Measurements from ENCODE around the gene CHST15. TPM values are rescaled to one million over a fixed set of nuclear protein-coding genes. Genes with fewer than 3 reads are reported as not detected.

The CHST15 gene
- total and polyA plus RNA-seq, 2 of the 13 experiments (the other 11 are each of a cell fraction or from before 2014, with no cell fraction given), result 1.4 to 94.7 TPM

- TF ChIP-seq PHF21A (CRISPR knock-in tag; IDR thresholded peaks at IDR 0.05), result peak; percentile 97
- no peak; the same call in 1 of the 2 replicates for TF ChIP-seq CERS6 (CRISPR knock-in tag; IDR thresholded peaks at IDR 0.05)
- no peak for TF ChIP-seq TOPORS (CRISPR knock-in tag; IDR thresholded peaks at IDR 0.05)
- TF ChIP-seq ZNF276 (CRISPR knock-in tag; IDR thresholded peaks at IDR 0.05; ENCODE audit: low read depth), result peak; percentile 46; the same call in 1 of the 2 replicates
- TF ChIP-seq, protein P1, sequence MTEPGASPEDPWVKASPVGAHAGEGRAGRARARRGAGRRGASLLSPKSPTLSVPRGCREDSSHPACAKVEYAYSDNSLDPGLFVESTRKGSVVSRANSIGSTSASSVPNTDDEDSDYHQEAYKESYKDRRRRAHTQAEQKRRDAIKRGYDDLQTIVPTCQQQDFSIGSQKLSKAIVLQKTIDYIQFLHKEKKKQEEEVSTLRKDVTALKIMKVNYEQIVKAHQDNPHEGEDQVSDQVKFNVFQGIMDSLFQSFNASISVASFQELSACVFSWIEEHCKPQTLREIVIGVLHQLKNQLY (CRISPR knock-in tag; IDR thresholded peaks at IDR 0.05), result peak; percentile 91
- TF ChIP-seq HOXA7 (CRISPR knock-in tag; IDR thresholded peaks at IDR 0.05), result no peak
- no peak for TF ChIP-seq CBX5 (CRISPR knock-in tag; IDR thresholded peaks at IDR 0.05; ENCODE audit: borderline replicate concordance)
- TF ChIP-seq ZNF382 (CRISPR knock-in tag; IDR thresholded peaks at IDR 0.05; ENCODE audit: borderline replicate concordance), result no peak
- peak; percentile 96 for TF ChIP-seq ZNF691 (CRISPR knock-in tag; IDR thresholded peaks at IDR 0.05; ENCODE audit: borderline replicate concordance, low read depth)
- peak; percentile 54; the same call in 1 of the 2 replicates for TF ChIP-seq CSRNP1 (CRISPR knock-in tag; IDR thresholded peaks at IDR 0.05)
- no peak for TF ChIP-seq KLF6 (CRISPR knock-in tag; IDR thresholded peaks at IDR 0.05)
- TF ChIP-seq, protein P2, sequence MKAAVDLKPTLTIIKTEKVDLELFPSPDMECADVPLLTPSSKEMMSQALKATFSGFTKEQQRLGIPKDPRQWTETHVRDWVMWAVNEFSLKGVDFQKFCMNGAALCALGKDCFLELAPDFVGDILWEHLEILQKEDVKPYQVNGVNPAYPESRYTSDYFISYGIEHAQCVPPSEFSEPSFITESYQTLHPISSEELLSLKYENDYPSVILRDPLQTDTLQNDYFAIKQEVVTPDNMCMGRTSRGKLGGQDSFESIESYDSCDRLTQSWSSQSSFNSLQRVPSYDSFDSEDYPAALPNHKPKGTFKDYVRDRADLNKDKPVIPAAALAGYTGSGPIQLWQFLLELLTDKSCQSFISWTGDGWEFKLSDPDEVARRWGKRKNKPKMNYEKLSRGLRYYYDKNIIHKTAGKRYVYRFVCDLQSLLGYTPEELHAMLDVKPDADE (CRISPR knock-in tag; IDR thresholded peaks at IDR 0.05), result no peak
- no peak for TF ChIP-seq ZNF432 (CRISPR knock-in tag; IDR thresholded peaks at IDR 0.05; ENCODE audit: borderline replicate concordance)
- TF ChIP-seq ZNF576 (CRISPR knock-in tag; IDR thresholded peaks at IDR 0.05), result no peak
- TF ChIP-seq SMC3 (IDR thresholded peaks at IDR 0.05; ENCODE audit: low read length), result no peak
- TF ChIP-seq KDM5B (CRISPR knock-in tag; IDR thresholded peaks at IDR 0.05; ENCODE audit: borderline replicate concordance), result peak; percentile 79; the same call in 1 of the 2 replicates
- peak; percentile 83 for TF ChIP-seq ZNF557 (CRISPR knock-in tag; IDR thresholded peaks at IDR 0.05)
Observed at GRCh38 chr10:124043310-124044142, 49.9 kb downstream of the CHST15 start (continued).

Data from HepG2 (cell line).